ENCODE measurements around the gene SLC30A1.

Gene SLC30A1

DNA sequence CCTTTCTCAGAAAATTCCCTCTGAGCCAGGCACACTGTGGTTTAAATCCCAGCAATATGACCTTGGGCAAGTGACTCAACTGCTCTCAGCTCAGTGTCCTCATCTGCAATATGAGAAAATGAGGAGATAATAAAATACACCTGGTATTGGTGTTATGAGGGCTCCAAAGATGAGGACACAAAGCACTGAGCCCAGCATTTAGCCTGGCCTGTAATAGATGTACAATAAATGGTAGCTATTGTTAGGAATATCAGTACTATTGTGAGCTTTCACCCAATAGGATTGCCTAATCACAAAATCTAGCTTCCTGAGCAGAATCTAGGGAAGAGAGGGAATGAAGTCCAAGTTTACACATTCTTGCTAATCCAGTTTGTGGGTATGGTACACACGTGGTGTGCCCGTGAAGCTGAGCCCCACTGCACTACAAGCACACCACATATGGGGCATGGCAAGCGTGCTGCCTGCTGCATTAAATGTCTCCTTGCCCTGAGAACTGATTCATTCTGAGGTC, 24.3 kb upstream of the SLC30A1 start:
- TF ChIP-seq CREB1 (IDR thresholded peaks at IDR 0.05; ENCODE audit: low read depth) (no peak), FOXM1 (IDR thresholded peaks at IDR 0.05; ENCODE audit: borderline replicate concordance, low read depth) (no peak), ZBTB7A (IDR thresholded peaks at IDR 0.05; ENCODE audit: low read depth) (no peak), EP300 (IDR thresholded peaks at IDR 0.05; ENCODE audit: borderline replicate concordance) (no peak), TEAD4 (IDR thresholded peaks at IDR 0.05) (no peak), MAX (IDR thresholded peaks at IDR 0.05) (no peak), TCF12 (IDR thresholded peaks at IDR 0.05; ENCODE audit: low read depth) (no peak), REST (IDR thresholded peaks at IDR 0.05; ENCODE audit: low read depth) (no peak), CEBPB (IDR thresholded peaks at IDR 0.05) (no peak)
- TF ChIP-seq, protein P1, sequence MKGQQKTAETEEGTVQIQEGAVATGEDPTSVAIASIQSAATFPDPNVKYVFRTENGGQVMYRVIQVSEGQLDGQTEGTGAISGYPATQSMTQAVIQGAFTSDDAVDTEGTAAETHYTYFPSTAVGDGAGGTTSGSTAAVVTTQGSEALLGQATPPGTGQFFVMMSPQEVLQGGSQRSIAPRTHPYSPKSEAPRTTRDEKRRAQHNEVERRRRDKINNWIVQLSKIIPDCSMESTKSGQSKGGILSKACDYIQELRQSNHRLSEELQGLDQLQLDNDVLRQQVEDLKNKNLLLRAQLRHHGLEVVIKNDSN (IDR thresholded peaks at IDR 0.05), result no peak

DNA sequence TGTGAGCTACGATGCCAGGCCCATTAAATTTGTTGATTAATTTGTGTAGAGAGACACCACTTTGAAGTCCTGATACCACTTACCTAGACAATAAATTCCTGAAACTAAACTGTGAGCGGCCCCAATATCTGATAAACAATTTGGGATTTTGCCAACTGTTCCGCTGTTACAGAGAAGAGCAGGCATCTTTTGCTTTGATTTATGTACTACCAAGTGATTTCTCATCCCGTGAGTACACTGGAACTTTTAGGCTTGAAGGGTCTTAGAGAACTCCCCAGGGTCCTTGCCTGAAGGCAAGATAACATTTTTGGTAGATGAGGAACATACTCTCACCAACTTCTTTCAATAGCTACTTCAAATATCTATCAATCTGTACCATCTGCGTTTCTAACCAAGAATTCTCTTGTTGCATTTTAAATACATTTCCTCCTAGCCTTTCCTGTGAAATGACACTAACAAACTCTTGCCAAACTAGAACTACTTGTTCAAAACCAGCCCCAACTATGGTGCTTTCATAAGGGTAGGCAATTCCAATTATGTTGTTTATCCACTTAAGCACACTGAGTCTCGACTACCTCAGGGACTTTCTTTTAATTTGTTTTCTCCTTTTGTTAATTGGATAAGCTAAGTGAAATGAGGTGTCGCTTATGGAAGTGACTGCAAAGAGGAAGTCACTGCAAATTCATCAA, 23.2 kb upstream of the SLC30A1 start:
- TF ChIP-seq TAF1 (IDR thresholded peaks at IDR 0.05; ENCODE audit: low read depth) (no peak), CREB1 (IDR thresholded peaks at IDR 0.05; ENCODE audit: low read depth) (no peak), NFIC (IDR thresholded peaks at IDR 0.05) (no peak), TCF12 (IDR thresholded peaks at IDR 0.05; ENCODE audit: low read depth) (no peak), MAX (IDR thresholded peaks at IDR 0.05) (no peak), REST (IDR thresholded peaks at IDR 0.05; ENCODE audit: low read depth) (no peak), RAD21 (IDR thresholded peaks at IDR 0.05; ENCODE audit: low read depth) (no peak), YY1 (IDR thresholded peaks at IDR 0.05; ENCODE audit: low read depth) (no peak), EGR1 (IDR thresholded peaks at IDR 0.05) (no peak), EP300 (IDR thresholded peaks at IDR 0.05; ENCODE audit: borderline replicate concordance) (no peak), CEBPB (IDR thresholded peaks at IDR 0.05) (no peak), ZBTB7A (IDR thresholded peaks at IDR 0.05; ENCODE audit: low read depth) (no peak), FOXM1 (IDR thresholded peaks at IDR 0.05; ENCODE audit: borderline replicate concordance, low read depth) (no peak), TEAD4 (IDR thresholded peaks at IDR 0.05) (no peak)
- TF ChIP-seq, protein P1 (IDR thresholded peaks at IDR 0.05), result no peak

DNA sequence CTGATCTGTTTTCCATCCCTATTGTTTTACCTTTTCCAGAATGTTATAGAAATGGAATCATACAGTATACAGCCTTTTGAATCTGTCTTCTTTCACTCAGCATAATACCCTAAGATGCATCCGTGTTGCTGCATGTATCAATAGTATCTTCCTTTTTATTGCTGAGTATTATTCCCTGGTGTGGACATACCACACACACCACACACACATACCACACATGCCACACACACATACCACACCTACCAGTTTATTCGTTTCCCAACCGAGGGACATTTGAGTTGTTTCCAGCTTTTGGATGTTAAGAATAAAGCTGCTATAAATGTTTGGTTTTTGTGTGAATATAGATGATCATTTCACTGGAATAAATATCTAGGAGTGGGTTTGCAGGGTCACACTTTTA, 22.2 kb upstream of the SLC30A1 start:
- TF ChIP-seq TCF12 (IDR thresholded peaks at IDR 0.05; ENCODE audit: low read depth), result no peak
- TF ChIP-seq MAX (IDR thresholded peaks at IDR 0.05), result no peak
- no peak for TF ChIP-seq CREB1 (IDR thresholded peaks at IDR 0.05; ENCODE audit: low read depth)
- no peak for TF ChIP-seq EP300 (IDR thresholded peaks at IDR 0.05; ENCODE audit: borderline replicate concordance)

DNA sequence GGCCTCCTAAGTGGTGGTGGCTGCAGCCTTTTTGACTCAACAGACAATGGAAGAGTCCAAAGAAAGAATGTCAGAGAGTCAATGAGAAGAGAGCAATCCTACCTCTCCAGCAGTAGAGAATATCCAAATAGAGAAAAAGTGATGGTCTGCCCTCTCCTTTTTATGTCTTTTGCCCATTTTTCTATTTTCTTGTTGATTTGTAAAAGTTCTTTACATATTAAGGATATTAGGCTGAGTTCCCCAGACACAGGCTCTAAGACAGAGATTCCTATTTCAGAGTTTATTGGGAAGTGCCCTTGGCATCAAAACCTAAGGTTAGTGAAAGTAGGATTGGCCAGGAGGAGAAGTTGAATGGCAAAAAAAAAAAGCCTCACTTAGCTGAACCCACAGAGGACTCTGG, 20.3 kb upstream of the SLC30A1 start:
- TF ChIP-seq MAX (IDR thresholded peaks at IDR 0.05) (no peak), TCF12 (IDR thresholded peaks at IDR 0.05; ENCODE audit: low read depth) (no peak), RAD21 (IDR thresholded peaks at IDR 0.05; ENCODE audit: low read depth) (no peak), EGR1 (IDR thresholded peaks at IDR 0.05) (no peak), ZBTB7A (IDR thresholded peaks at IDR 0.05; ENCODE audit: low read depth) (no peak), EP300 (IDR thresholded peaks at IDR 0.05; ENCODE audit: borderline replicate concordance) (no peak), CREB1 (IDR thresholded peaks at IDR 0.05; ENCODE audit: low read depth) (no peak), CEBPB (IDR thresholded peaks at IDR 0.05) (no peak), FOXM1 (IDR thresholded peaks at IDR 0.05; ENCODE audit: borderline replicate concordance, low read depth) (no peak), TEAD4 (IDR thresholded peaks at IDR 0.05) (no peak), YY1 (IDR thresholded peaks at IDR 0.05; ENCODE audit: low read depth) (no peak), TAF1 (IDR thresholded peaks at IDR 0.05; ENCODE audit: low read depth) (no peak), REST (IDR thresholded peaks at IDR 0.05; ENCODE audit: low read depth) (no peak), NFIC (IDR thresholded peaks at IDR 0.05) (no peak)
- TF ChIP-seq, protein P1 (IDR thresholded peaks at IDR 0.05), result no peak

Data from Ishikawa (cell line).